GM10847 (cell line): Measurements from ENCODE around the gene GNA15.

ENCODE experiments used
- POLR2A ChIP-seq: IDR thresholded peaks from 2 replicates; pipeline ENCODE4 v1.6.1; 2011; ENCODE audit not compliant: insufficient read length; ENCODE audit errors: extremely low read depth

GNA15 gene

GRCh38 chr19:3102239-3103140 is 33.3 kb upstream of the GNA15 start:
- no peak for TF ChIP-seq POLR2A

- TF ChIP-seq POLR2A: no peak
Observed at GRCh38 chr19:3104708-3104983, 31.2 kb upstream of the GNA15 start.

DNA sequence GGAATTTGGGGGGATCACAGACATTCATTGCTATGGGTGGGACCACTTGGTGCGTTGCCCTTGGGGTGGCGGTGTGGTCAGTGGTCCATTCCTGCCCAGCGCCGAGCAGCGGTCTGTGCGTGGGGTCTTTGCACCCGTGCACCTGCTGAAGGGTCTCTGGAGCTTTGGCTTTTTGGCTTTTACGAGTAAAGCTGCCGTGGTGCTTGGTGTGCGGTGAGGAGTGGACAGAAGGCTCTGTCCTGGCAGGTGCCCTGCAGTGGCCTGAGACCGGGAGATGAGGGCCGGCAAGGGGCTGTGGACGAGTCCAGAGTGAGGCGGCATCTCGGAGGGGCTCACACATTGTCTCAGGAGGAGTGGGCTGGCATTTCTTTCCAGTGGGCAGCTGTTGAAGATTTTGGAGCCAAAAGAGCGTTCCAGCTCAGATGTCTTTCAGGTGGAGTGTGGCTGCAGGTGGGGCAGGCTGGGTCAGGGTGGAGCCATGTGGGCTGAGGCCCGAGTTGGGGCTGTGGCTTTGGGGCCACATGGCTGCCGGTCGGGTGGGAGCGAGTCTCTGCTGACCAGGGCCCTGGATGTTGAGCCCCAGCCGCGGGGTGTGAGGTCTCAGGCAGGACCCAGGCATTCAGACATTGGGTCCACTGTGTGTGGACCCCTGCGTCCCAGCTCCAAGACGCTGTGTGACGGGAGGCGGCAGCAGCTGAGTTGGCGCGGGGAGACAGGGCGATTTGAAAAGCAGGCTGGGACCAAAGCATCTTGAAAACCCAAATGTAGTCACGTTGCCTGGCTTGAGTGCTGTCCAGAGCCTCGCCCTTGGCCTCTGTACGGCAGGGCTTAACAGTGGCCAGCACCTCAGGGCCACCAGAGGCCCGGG is 30.0 kb upstream of the GNA15 start:
- no peak for TF ChIP-seq POLR2A

DNA sequence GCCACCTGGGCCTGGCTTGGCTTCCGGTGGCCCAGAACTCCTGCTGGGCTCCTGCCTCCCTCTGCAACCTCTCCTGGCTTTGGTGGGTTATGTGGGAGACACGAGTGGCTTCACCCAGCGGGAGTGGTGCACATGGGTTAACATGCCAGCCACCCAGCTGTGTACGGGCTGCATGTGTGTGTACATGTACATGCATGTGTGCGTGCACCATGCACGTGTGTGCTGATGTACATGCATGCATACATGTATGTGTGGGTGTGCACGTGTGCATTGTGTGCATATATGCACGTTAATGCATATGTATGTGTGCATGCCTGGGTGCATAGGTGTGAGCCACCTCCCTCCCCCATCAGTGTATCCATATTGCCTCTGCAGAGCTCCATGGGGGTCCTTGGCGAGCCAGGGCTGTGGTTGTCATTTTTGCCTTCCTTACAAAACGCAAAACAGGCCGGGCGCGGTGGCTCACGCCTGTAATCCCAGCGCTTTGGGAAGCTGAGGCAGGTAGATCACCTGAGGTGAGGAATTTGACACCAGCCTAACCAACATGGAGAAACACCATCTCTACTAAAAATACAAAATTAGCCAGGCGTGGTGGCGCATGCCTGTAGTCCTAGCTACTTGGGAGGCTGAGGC is 29.2 kb upstream of the GNA15 start:
- TF ChIP-seq POLR2A: no peak

GRCh38 chr19:3107658-3108057 is 28.2 kb upstream of the GNA15 start:
- no peak for TF ChIP-seq POLR2A

DNA sequence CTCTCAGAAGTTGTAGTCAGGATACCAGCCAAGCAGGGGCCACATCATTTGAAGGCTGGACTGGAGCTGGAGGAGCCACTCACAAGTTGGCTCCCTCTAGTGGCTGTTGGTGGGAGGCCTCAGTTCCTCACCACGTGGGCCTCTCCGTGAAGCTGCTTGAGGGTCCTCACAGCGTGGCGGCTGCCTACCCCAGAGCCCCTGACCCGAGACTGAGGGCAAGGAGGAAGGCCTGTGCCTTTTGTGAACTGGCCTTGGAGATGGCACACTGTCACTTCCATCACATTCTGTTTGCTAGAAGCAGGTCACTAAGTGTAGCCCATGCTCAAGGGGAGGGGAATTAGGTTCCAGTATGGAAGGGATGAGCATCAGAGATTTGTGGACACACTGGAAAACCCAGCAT is 27.1 kb upstream of the GNA15 start:
- TF ChIP-seq POLR2A: no peak

DNA sequence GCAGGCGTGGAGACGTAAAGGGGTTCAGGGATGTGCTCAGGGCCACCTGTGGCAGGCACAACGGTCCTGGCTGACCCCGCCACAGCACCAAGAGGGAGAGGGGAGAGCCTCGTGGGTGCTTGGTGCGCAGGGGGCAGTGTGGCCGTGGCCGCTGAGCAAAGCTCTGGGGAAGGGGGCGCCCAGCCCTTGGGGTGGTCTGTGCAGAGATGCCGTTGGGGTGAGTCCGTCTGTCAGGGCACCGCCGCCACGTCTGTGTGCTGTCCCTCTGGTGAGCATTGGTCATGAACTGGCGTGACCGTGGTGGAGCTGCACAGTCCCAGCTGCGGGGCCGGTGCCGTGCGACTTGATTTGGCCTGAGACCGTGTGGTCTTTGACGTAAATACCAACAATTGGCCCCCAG is 26.3 kb upstream of the GNA15 start:
- TF ChIP-seq POLR2A: no peak

GRCh38 chr19:3110126-3110825 is 25.6 kb upstream of the GNA15 start:
- no peak for TF ChIP-seq POLR2A

DNA sequence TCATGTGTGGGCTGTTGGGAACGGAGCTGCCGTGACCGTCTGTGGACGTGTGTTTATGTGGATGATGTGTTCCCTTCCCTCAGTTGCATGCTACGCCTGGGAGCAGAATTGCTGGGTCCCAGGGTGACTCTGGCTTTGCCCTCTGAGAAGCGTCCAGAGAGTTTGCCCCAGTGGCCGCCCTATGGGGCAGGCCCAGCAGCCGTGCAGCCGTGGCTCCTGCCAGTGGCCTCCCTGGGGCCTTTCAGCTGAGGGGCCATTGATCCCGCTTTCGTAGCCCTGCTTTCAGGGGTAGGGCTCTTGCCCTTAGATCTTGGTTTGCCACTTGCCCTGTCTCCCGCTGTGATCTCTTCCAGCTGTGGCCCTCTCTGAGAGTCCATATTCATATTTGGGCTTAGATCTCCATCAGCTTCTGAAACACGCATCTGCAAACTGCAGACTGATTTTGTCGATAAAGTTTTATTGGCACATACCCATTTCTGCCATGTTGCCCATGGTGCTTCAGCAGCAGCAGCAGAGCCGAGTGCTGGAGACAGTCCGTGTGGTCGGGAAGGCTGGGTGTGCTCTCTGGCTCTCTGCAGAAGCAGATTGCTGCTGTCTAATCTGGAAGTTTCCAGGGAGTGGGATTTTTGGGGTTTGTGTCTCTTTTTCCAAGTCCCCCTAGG is 24.1 kb upstream of the GNA15 start:
- TF ChIP-seq POLR2A: no peak

- TF ChIP-seq POLR2A: no peak
Observed at GRCh38 chr19:3112375-3113099, 23.3 kb upstream of the GNA15 start.

- TF ChIP-seq POLR2A: no peak
Observed at GRCh38 chr19:3113100-3114017, 22.5 kb upstream of the GNA15 start.

DNA sequence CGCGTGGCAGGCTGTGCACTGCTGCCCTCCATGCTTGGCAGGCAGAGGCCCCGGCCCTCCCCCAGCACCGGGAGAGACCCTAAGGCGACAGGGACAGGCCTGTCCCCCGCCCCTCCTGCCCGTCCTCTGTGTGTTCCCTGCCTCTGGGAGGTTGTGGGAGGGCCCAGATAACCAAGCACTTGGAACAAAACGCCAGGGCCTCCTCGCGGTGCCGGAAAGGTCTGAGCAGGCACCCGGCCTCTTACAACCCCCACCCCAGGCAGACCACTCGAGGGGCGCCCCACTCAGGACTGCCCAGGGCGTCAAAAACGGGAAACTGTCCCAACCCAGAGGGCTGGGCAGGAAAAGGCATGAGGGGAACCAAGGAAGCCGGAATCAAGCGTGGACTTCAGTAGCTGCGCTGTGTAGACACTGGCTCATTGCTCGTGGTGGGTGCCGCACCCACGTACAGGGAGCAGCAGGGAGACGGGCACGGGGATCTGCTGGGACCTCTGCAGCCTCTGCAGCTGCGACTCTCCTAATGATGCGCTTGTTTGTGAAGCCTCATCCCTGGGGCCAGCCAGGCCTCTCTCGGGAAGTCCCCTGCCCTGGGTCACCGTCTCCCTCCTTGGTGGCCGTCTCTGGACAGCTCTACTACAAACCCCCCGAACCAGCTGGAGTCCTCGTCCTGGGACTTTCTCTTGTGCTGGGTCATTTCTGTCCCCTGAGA is 21.7 kb upstream of the GNA15 start:
- no peak for TF ChIP-seq POLR2A
